Lower leg skin (tissue), 4 donors: ENCODE measurements around the gene FFAR4. TPM values are rescaled to one million over a fixed set of nuclear protein-coding genes. Genes with fewer than 3 reads are reported as not detected.

ENCODE experiments used
- DNase-seq, 2 donors: peaks; one replicate each; pipeline ENCODE4 v3.0.0-alpha.2; 2019; ENCODE audit warnings: low spot score in 2 of 2
- H3K4me3 ChIP-seq: fragments of 200-600 bp; sonication (generic); 2 replicates; pipeline ENCODE4 v1.5.1; 2017; ENCODE audit warnings: mild to moderate bottlenecking, low read depth; ENCODE audit not compliant: poor library complexity, severe bottlenecking
- CTCF ChIP-seq, 3 donors: fragments of 450-650 bp; IDR thresholded peaks; one replicate each; pipeline ENCODE4 v1.5.1; 2016; ENCODE audit warnings: antibody characterized with exemption in 3 of 3, mild to moderate bottlenecking in 3 of 3, moderate library complexity in 2 of 3
- POLR2A ChIP-seq, 2 donors: fragments of 450-650 bp; IDR thresholded peaks; one replicate each; pipeline ENCODE4 v1.6.1; 2016 to 2017; ENCODE audit warnings: antibody characterized with exemption in 2 of 2, mild to moderate bottlenecking in 1 of 2, moderate library complexity in 1 of 2
- WGBS, 2 donors: methylation state at CpG; one replicate each; pipeline ENCODE4 v1.1.5; 2018; 5-methylcytosine and 5-hydroxymethylcytosine counted together
- intact Hi-C: fragments of 100-400 bp; cut with DNase I; formaldehyde crosslinking; loops from one replicate; pipeline ENCODE4 v1.15.0; 2023; ENCODE audit warnings: low total_unique reads
- total RNA-seq, 4 donors: library from RNA; depleted of rRNA; stranded (reverse); fragments of >200 nt; gene quantifications; one replicate each; pipeline ENCODE4 v1.1.0, GENCODE V29; 2016

The FFAR4 gene
- total RNA-seq, 4 donors from 2014 or later, result 0.34 to 6.1 (median 0.81) TPM

DNA sequence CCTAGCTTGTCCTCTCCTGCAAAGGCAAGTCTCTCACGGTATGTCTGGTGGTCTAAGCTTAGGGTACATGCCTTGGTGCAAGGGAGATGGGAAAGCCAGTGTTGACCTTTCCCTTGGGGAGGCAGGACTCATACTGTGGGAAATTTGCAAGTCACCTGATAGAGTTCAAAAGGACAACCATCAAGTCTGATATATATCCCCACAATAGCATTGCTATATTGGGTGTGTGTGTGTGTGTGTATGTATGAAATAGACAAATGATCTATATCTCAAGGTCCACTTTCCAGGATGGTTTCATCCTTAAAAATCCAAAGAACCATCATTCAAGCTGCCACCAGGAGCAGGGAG lies 12.2 kb upstream of the FFAR4 start:
- WGBS, 2 donors, result 80 to 94% methylated on average over 1 of the region's 1 CpG
- TF ChIP-seq CTCF (IDR thresholded peaks at IDR 0.05), result no peak
- no peak for TF ChIP-seq POLR2A (IDR thresholded peaks at IDR 0.05)
- DNase-seq, result no peak
- no peak overlapping the region for H3K4me3 ChIP-seq
- intact Hi-C loops, result no loop called here

DNA sequence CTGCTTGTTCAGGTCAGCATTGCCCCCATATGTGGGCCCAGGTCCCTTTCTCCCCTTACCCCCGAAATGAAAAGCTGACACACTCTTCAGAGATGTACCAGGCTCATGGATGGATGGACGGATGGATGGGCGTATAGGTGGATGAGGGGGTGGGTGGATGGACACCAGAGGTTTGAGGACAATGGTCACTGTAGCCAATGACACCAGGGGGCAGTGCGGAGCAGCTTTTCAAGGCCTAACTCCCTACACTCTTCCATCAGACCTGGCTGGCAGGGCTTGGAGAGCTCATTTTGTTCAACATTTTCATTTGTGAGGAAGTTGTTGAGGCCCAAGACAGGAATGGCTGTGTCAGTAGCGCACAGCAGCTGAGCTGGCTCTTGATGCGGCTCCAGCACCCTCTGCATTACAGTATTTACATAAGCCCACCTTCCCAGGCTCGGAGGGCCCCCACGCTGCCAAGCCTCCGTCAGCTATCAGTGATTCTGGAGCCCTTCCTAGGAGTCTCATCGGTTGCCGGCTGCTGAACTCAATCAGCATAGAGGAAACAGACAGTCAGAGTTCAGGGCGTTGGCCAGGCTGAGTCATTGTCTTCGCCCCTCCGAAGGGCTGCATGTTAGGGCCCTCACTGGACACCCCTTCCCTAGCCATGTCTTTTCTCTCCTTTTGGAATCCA lies 11.6 kb upstream of the FFAR4 start:
- TF ChIP-seq CTCF (IDR thresholded peaks at IDR 0.05) (no peak), POLR2A (IDR thresholded peaks at IDR 0.05) (no peak)
- H3K4me3 ChIP-seq, result no peak overlapping the region
- intact Hi-C loops, result no loop called here
- peak; percentile 50 to 93 for DNase-seq
- WGBS, 2 donors, result 44 to 62% methylated on average over 14 of the region's 14 CpGs

DNA sequence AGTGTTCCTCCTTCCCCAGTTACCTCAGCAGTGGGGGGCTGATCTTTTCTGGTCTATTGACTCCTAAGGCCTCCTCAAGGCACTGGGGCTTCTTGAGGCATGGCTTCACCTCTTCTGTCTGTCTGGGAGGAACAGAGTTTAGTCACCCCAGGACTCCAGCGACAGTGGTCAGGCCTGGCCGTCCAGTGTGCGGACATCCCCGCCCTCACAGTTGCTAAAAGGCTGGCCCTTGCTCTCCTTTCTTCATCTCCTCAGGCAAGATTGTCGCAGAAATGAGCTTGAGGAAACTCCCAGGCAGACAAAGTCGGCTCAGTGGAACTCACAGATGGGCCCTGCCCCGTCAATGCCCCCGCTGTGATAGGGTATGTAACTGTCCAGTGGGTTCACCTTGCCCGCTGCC lies 7.0 kb upstream of the FFAR4 start:
- WGBS, 2 donors, result 89 to 92% methylated on average over 9 of the region's 9 CpGs
- intact Hi-C loops, result no loop called here
- no peak overlapping the region for H3K4me3 ChIP-seq
- TF ChIP-seq CTCF (IDR thresholded peaks at IDR 0.05), result no peak
- no peak for TF ChIP-seq POLR2A (IDR thresholded peaks at IDR 0.05)
- DNase-seq, result no peak

GRCh38 chr10:93560541-93560940 lies 5.9 kb upstream of the FFAR4 start:
- DNase-seq, result no peak
- TF ChIP-seq POLR2A (IDR thresholded peaks at IDR 0.05) (no peak), CTCF (IDR thresholded peaks at IDR 0.05) (no peak)
- H3K4me3 ChIP-seq, result no peak overlapping the region
- 76 to 85% methylated on average over 6 of the region's 6 CpGs for WGBS, 2 donors
- intact Hi-C loops, result no loop called here

GRCh38 chr10:93565446-93565845 lies 1.0 kb upstream of the FFAR4 start:
- 76 to 83% methylated on average over 3 of the region's 3 CpGs for WGBS, 2 donors
- DNase-seq, result no peak
- no peak for TF ChIP-seq POLR2A (IDR thresholded peaks at IDR 0.05)
- TF ChIP-seq CTCF (IDR thresholded peaks at IDR 0.05), result no peak
- intact Hi-C loops, result no loop called here
- no peak overlapping the region for H3K4me3 ChIP-seq
